CD4-positive, alpha-beta T cell treated with Interferon gamma for 1 hour (primary cell): ENCODE results near the gene DOCK7.
"Not testable (repeated sequence)": the region's sequence is repeated elsewhere in the genome, so short reads cannot be mapped to it uniquely, and the experiment has no call there.

Source experiments
- DNase-seq: peaks from one replicate; pipeline ENCODE4 v3.0.0-alpha.2; 2020

Gene DOCK7

DNA sequence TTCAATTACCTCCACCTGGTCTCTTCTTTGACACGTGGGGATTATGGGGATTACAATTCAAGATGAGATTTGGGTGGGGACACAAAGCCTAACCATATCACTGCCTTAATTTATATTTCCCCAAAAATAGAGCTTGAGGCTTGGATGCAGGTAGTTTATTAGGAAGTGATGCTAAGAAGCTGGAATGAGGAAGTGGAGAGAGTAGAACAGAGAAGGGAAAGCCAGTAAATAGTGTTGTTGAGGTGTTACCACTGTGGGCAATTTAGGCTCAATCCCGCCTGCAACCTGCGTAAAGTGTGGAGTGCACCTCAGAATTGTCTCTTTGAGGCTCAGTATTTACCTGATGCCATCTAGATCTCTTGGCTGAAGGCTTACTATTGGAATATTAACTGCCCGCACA is 4.9 kb upstream of the DOCK7 start:
- no peak for DNase-seq

DNA sequence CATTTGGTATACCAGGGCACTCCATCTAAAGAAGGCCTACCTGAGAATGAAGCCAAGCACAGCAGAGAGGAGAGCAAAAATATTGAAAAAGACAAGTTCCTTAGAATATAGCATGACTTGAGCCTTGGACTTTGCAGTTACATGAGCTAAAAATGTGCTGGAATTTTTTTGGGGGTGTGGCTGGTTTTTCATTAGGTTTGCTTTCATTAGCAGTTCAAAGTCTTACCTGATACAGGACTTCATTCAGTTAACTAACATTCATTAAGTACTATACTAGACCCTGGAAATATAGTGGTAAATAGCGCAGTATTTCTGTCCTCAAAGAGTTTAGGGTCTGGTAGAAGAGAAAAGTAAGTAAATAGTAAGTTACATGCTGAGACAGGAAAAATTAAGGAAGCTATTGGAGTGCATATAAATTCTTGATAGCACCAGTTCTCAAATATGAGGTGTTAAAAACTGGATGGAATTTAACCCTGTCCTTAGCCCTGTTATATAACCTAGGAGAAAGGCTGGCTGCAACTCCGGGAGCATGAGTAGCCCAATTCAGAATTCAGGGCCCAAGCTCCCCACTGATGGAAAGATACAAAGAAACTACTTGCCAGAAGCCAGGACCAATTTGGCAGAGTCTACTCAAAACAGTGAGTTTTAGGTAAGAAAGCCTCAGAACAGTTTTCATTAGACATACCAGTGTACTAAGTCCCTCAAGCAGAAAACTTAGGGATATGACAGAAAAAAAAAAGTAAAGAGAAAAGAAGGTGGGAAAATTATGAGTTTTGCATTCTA is 3.1 kb upstream of the DOCK7 start:
- no peak for DNase-seq

GRCh38 chr1:62689524-62689923 is 1.3 kb upstream of the DOCK7 start:
- no peak for DNase-seq

DNA sequence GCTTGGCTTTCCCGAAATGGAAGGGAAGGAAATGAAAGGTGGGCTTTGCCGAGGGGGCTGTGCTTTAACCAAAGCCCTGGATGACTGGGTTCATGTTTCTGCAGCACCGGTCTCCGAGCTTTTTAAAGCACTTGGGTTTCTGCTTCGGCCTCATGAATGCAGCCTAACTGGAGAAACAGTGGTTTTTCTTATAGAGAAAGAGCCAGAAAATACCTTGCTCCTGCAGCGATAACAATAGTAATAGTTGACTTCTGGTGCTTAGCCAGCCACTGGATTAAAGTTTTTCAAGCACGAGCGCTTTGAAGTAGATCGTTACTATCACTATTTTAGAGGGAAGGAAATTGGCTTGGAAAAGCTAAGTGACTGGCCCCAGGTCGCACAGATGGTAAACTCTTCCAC is 500 bp upstream of the DOCK7 start:
- DNase-seq = no peak

GRCh38 chr1:62687421-62687902 is 724 bp downstream of the DOCK7 start:
- peak; percentile 2 for DNase-seq

- no peak for DNase-seq
These were observed 1.4 kb downstream of the DOCK7 start for GRCh38 chr1:62686822-62687221.

DNA sequence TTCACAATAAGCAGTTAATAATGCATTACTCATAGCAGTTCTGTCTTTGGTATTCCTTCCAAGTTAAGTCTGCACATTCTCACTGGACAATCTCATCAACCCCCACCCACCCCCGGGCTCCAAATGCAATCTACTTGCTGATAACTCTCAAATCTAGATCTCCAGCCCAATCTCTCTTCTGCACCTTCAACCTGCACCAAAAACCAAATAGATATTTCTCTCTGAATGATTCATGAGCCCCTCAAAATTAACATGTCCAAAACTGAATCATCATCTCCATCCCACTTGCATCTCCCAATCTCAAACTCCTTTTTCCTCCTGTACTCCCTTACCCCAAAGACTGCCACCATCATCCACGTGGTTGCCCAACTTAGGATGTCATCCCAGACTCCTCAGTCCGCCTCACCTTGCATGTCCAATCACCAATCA is 2.7 kb downstream of the DOCK7 start:
- DNase-seq = no peak

- DNase-seq = no peak
These were observed 5.7 kb downstream of the DOCK7 start for GRCh38 chr1:62682531-62682930.

- DNase-seq = not testable (repeated sequence)
These were observed 7.2 kb downstream of the DOCK7 start for GRCh38 chr1:62680992-62681391.

GRCh38 chr1:62677822-62678221 is 10.4 kb downstream of the DOCK7 start:
- not testable (repeated sequence) for DNase-seq

DNA sequence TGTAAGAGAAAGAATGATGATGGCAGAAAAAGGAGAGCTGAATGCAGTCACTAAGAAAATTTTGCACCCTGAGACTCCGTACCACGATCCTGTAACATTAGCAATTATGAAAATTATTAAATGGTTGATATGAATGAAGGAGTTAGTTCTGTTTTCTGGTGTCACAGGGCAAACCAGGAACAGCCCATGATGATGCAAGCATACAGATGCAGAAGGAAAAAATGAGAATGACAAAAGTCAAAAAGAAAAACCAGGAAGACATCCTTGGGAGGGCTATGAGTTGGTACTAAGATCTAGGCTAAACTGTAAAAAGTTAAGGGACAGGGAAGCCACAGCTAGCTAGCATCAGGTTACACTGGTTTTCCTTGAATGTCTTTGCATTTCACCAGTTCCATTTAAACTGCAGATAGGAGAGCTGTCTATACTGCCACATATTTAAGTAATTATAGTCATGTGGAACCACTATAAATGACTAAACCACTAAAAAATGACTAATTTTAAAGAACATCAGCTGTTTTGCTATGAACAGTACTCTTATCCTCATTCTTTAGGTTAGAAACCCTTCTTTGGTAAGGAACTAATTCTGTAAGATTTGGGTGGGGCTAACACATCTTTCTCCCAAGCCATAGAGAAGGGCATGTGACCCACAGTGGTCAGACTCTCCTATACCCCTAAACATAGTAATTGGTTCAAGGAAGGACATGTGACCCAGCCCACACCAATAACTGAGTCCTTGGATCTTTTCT is 11.4 kb downstream of the DOCK7 start:
- DNase-seq = no peak

DNA sequence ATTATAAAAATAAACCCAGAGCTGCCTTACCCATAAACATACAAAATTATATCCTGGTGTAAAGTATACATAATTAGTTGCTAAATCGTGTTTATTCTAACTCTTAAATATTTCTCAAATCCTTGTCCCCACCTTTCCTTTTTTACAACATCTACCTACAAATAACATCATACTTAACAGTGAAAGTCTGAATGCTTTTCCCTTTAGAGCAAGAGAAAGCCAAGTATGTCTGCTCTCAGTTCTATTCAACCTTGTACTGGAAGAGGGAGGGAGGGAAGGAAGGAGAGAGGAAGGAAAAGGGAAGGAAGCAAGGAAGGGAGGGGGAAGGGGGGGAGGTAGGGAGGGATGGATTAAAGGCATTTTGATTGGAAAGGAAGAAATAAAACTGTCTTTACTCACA is 14.6 kb downstream of the DOCK7 start:
- DNase-seq = no peak

DNA sequence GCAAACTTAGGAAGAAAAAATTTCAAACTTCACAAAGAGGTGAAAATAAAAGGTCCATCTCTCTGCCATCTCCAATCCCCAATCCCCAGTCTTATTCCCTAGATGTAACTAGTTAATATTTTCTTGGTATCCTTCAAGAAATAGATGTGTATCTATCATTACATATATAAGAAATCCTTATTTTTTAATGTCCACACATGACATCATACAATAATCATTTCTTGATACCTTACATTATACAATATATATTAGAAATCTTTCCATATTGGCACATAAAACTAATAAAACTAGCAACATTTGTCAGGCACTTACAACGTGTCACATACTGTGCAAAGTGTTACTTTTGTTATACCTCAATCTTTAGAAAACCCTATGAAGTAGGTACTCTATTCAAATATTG is 16.2 kb downstream of the DOCK7 start:
- no peak for DNase-seq

- no peak for DNase-seq
These were observed 33.4 kb downstream of the DOCK7 start for GRCh38 chr1:62654744-62655143.

GRCh38 chr1:62652387-62652786 is 35.8 kb downstream of the DOCK7 start:
- no peak for DNase-seq

GRCh38 chr1:62643283-62643682 is 44.9 kb downstream of the DOCK7 start:
- no peak for DNase-seq

DNA sequence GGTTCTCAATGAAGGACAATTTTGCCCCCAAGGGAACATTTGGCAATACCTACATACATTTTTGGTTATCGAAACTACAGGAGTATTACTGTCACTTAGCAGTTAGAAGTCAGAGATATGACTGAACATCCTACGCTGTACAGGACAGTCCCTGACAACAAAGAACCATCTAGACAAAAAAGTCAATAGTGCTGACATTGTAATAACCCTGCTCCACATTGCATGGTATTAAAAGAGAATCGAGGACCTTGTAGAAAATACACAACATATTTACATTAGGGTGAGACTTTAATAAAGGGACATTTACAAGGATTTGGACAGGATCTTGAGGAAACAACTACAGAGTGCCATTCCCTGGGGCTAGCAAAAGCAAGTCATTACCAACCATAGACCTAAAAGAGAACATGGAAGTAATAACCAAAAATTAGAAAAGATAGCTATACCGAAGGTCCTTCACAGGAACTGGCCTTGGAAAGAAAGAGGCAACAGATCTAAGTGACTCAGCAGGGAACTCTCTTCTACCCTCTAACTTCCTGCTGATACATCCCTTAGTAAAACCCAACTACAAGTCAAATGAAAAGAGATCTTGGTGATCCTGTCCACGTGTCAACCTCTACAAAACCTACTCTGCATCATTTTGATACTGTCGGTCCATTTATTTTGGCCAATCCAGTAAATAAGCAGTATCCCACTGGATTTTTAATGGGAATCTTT is 50.6 kb downstream of the DOCK7 start:
- DNase-seq = no peak

GRCh38 chr1:62628506-62628905 is 59.7 kb downstream of the DOCK7 start:
- DNase-seq = no peak

DNA sequence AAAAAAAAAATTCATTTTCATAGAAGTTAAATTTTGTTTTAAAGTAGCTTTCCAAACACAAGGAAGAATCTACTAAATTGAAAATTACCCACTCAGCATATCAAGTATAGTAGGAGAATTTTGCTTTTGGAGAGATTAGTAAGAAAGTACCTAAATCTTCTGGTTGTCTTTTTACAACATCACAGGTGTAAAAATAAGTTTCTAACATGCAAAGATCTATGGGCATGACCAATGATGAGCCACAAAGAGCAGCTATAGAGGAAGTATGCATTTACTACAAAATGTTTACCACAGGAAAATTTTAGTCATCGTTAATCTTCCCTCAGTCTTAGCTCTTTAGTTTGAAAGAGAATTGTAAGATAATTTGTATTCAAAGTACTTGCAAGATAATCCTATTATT is 62.8 kb downstream of the DOCK7 start:
- no peak for DNase-seq

DNA sequence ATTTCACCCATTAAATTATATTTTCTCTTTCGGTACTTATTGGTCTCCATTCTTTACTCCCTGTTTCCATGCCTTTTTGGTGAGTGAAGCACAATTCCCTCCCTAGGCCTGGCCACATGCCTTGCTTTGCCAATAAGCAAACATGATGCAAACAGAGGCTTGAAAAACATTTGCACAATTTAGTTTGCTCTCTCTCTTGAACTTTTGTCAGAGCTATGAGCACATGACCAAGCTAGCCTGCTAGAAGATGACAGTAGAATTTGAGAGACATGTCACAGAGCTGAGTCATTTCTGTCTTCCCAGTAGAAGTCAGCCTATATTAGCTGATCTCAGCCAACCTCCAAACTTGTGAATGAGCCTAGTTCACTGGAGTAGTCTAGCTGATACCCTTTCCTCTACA is 66.3 kb downstream of the DOCK7 start:
- no peak for DNase-seq

DNA sequence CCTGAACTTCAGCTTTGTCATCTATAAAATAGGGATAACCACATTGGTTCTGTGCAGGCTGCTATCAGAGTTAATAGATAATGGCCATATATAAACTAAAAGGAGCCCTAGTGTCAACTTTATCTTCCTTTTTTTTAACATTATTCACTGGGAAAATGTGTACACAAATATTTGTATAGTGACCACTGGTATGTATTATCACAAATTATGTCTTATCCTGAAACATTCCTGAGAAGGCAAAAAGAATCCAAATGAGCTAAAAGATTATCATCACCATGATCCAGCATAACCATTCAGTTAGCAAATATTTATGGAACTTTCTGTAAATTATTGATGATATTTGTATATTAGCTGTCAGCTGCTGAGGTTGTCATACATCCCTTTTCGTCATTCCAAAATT is 74.3 kb downstream of the DOCK7 start:
- no peak for DNase-seq

GRCh38 chr1:62613325-62613727 is 74.9 kb downstream of the DOCK7 start:
- no peak for DNase-seq

- no peak for DNase-seq
These were observed 75.4 kb downstream of the DOCK7 start for GRCh38 chr1:62612770-62613169.

- not testable (repeated sequence) for DNase-seq
These were observed 77.6 kb downstream of the DOCK7 start for GRCh38 chr1:62610588-62610987.
